CD4-positive, alpha-beta T cell treated with Interferon gamma for 1 hour (primary cell): ENCODE results near the gene NDUFB7.
"Not testable (repeated sequence)": the region's sequence is repeated elsewhere in the genome, so short reads cannot be mapped to it uniquely, and the experiment has no call there.

Source experiments
- DNase-seq: peaks from one replicate; pipeline ENCODE4 v3.0.0-alpha.2; 2020

NDUFB7 gene

DNA sequence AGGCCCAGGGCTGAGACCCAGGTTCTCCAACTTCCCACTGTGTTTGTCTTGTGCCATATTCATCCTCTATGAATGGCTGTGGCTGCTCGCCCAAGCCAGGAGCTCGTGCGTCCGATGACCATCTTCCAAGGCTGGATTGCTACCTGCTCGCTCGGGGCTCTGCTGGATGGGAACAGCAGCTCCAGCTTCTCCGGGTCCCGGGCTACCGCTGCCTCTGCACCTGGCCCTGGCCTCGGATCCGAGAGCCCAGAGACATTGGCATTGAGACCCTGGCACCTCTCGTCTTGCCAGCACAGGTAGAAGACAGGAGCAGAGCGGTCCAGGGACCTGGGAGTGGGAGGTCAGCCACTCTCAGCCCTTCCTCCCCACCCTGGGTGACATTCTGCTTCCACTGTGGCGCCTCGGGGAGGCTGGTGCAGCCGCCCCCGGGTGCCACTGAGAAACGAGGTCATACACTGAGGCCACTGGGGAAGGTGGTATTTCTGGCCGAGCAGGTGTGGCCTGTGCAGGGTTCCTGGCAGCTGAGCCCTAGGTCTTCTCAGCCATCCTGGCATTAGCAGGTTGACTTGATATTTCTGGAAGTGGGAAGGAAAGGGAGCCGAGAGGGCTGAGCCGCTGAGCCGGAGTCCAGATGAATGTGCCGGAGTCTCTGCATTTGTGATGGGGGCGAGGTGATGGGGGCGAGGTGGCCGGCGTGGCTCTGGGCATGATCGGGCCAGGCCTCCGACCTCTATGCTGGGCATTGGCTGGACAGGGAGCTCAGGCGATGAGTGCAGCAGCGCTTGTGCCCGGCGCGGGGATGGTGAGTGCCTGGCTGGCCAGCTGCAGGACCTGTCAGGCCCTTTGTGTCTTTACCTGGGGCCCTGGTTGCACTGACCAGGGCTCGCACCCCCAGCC, 18.6 kb downstream of the NDUFB7 start:
- DNase-seq, result no peak

DNA sequence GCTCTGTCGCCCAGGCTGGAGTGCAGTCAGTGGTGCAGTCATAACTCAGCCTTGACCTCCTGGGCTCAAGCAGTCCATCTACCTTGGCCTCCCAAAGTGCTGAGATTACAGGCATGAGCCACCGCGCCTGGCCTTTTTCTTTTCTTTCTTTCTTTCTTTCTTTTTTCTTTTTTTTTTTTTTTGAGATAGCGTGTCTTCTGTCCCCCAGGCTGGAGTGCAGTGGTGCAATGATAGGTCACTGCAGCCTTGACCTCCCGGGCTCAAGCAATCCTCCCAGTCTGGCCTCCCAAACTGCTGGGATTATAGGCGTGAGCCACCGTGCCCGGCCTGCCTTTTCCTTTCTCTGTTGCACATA, 19.9 kb downstream of the NDUFB7 start:
- not testable (repeated sequence) for DNase-seq

DNA sequence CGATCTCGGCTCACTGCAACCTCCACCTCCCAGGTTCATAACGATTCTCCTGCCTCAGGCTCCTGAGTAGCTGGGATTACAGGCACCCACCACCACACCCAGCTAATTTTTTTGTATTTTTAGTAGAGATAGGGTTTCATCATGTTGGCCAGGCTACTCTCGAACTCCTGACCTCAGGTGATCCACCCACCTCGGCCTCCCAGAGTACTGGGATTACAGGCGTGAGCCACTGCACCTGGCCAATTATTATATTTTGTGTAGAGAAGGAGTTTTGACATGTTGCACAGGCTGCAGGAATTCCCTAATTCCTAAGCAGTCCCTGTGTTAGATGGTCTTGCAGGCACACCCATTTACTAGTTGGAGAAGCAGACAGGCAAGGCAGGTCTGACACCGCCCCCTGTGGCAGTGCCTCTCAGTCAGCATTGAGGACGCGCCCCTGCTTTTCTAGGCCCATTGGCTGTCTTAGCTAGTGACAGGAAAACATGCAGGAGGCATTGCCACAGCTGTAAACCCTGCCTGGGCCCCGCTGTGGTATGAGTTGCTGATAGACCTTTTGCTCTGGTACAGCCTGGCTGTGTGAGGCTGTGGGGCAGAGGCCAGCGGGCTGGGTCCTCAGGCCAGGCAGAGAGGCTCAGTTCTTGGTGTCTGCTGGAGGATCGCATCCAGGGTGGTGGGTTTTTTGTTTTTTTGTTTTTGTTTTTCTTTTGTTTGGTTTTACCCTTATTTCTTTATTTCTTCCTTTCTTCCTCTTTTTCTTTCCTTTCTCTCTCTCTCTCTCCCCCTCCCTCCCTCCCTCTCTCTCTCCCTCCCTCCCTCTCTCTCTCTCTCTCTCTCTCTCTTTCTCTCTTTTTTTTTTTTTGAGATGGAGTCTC, 20.5 kb downstream of the NDUFB7 start:
- DNase-seq, result peak; percentile 82

DNA sequence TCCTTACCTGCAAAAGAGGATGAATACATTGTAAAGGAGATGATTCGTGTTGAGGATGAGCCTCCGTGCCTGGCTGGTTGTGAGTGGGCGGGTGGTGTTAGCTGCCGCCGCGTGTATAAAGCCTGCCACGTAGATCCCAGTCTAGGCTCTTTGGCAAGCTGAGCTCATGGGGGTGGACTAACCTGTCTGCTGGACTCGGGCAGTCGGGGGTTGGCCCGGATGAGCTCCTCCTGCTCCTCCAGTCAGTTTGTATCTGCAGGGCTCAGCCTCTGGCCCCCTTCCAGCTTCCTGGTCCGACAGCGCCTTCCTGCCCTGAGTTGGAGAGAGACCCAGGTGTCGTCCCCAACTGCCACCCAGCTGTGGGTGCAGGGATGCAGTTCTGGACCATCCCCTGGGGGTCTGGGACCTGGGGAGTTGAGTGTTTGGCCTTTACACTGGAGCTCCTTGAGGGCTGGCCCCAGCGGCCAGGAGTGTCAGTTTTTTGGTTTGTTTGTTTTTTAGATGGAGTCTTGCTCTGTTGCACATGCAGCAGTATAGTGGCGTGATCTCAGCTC, 21.6 kb downstream of the NDUFB7 start:
- no peak for DNase-seq

DNA sequence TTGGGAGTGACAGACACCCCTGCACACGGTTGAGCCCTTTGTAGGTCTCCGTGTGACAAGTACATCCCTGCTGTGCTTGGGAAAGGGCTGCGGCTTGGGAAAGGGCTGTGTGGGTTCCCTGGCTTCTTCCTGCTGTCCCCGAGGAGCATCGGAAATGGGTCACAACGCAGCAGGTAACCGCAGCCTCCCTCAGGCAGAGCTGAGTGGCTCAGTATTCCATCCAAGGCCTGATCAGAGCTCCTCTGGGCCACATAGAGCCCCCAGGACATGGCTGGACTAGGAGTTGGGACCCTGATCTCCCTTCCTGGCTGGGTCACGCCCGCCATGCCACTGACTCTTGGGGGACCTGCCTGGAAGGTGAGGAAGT, 26.2 kb downstream of the NDUFB7 start:
- DNase-seq, result no peak

DNA sequence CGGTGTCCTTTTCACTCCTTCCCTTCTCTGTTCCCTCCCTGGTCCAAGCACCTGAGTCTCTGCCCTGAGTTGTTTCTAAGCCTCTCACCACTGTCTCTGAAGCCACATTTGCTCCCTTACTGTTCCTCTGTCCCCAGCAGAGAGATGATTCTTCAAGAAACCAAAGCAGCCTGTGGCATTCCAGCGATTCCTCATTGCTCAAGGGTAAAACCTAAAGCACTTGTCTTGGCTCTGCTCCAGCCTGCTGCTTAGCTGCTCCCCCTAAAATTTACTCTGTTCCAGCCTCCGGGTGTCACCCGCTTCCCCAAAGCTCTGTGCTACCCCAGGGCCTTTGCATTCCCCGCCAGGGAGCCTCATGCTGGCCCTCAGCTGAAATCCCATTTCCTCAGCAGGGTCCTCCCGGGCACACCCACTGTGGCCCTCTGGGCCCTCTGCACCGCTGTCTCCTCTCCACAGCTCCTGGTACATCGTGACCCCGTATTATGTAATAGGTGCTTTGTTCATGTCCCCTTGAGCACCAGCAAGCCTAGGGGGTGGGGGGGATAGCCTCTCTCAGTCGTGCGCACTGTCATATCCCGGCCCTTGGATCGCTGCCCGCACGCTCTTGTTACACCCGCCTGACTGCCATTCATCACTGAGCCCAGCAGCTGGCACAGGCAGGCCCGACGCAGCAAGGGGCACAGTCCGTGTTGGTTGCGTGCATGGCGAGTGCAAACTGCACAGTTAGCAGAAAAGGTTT, 26.7 kb downstream of the NDUFB7 start:
- DNase-seq, result no peak

DNA sequence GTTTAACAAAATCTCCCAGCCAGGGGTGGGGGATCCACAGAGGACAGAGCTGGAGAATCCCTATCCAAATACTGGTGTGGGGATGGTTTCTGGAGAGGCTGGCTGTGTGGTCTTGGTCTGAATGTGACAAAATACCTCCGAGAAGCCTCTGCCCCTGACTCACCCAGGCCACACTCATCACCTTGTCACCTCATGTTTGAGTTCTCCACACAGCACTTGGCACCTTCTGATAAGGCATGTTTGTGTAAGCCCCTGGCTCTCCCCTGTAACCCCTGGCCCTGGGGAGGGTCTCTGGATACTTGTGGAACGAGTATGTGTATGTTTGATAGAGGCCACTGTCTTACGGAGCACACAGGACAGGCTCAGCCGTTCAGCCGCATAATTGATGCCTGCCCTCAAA, 27.8 kb downstream of the NDUFB7 start:
- DNase-seq, result no peak

DNA sequence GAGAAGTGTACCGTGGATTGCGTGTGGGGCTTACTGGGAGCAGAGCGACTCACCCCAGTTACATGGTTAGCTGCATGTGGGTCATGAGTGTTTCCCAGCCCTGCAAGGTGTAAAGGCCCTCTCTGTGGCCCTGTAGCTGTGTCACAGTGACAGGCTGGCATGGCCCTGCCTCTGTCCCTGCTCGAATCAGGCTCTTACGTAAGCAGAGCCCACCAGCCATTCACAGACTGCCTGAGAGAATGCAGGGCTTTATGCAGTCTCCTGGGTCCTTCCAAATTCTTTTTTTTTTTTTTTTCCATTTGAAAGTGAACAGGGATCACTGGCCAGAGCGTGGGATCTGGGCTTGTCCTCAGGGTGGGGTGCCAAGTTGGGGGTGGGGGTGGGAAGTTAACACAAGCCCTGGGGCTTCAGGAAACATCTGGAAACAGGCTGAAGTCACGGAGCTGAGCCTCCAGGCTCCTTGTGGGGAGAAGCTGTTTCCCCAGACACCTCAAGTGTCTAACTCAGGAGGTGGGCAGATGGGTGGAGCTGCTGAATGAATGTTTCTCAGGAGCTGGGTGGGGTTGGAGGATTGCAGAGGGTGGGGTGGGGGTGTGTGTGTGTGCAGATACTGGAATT, 29.0 kb downstream of the NDUFB7 start:
- DNase-seq, result no peak

DNA sequence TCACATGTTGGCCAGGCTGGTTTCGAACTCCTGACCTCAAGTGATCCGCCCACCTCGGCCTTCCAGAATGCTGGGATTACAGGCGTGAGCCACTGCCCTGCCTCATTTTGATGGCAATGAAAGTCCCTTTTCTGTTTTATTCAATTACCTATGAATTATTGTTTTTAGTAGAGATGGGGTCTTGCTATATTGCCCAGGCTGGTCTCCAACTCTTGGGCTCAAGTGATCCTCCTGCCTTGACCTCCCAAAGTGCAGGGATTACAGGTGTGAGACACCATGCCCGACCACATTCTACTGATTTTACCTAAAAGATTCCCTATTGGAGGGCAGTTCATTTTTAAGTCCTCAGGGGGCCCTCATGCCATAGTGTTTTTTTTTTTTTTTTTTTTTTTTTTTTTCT, 29.9 kb downstream of the NDUFB7 start:
- DNase-seq, result not testable (repeated sequence)

DNA sequence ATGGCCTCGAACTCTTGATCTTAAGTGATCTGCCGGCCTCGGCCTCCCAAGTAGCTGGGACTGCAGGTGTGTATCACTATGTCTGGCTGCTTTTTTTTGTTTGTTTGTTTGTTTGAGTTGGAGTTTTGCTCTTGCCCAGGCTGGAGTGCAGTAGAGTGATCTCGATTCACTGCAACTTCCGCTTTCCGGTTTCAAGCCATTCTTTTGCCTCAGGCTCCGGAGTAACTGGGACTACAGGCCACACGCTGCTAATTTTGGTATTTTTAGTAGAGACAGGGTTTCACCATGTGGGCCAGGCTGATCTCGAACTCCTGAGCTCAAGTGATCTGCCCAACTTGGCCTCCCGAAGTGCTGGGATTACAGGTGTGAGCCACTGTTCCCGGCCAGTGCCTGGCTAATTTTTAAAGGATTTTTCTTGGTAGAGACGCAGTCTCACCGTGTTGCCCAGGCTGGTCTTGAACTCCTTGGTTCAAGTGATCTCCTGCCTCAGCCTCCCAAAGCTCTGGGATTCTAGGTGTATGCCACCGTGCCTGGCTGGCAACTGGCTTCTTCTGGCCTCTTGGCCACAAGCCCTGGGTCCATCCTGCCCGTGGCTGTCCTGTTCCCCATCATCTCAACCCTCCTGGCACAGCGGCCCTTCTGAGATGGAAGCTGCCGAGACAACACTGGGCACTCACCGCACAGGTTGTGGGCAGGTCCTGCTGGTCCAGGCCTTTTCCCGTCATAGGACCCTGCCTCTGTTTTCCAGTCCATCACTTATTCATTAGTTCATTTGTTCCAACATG, 30.9 kb downstream of the NDUFB7 start:
- DNase-seq, result no peak

DNA sequence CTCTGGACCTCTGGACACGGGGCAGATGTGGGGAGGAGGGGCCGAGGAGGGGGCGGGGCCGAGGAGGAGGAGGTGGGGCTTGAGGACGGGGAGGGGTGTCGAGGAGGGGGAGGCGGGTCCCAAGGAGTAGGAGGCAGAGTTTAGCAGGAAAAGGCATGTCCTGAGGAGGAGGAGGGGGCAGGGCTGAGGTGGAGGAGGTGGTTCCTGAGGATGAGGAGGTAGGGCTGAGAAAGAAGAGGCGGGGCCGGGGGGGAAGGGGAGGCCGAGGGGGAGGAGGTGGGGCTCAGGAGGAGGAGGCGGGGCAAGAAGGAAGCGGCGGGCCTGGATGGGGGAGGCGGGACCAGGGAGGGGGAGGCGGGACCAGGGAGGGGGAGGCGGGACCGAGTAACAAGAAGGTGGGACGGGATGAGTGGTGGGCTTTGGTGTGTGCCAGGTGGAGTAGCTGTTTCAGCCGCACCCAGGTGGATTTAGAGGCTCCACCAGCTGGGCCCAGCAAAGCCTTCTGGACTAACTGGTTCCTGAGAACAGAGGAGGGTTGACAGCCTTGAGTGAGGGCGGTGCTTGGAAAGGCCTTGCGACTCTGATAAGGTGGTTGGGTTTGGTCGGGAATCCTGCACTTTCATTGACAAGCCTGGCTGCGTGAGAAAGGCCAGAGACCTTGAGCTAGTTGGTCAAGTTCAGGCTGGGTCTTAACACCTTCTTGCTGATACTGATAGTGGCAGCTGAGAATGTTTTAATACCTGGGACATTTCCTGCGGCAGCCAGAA, 34.8 kb downstream of the NDUFB7 start:
- DNase-seq, result peak; percentile 54

DNA sequence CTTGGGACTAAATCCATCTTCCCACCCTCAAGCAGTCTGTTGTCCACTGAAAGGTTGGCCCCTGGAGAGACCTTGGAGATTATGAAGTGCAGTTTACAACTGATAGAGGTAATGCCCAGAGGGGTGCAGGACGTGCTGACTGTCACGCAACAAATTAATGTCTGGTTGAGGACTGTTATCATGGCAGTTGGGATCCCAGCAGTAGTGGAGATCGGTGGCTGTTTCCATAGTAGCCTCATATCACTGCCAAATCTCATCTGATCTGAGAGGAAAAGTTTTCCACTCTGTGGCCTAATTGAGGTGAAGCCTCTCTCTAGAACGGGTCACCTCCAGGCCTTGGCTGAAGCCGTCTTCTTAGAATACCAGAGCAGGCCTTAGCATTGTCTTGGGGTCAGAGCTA, 38.4 kb downstream of the NDUFB7 start:
- DNase-seq, result no peak

DNA sequence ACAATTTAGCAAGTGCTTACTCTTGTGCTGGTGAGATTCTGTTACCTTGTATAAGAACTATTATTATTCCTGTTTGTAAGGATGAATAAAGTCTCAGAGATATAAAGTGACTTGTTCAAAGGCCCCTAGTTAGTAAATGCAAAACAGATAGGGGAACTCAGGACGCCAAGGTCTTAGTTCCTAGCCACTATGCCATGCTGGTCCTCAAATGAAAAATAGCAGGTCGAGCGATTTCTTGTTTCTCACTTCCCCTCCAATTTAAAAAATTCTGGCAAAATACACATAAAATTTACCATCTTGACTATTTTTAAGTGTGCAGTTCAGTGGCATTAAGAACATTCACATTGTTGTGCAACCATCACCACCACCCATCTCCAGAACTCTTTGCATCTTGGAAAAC, 41.4 kb downstream of the NDUFB7 start:
- DNase-seq, result no peak

DNA sequence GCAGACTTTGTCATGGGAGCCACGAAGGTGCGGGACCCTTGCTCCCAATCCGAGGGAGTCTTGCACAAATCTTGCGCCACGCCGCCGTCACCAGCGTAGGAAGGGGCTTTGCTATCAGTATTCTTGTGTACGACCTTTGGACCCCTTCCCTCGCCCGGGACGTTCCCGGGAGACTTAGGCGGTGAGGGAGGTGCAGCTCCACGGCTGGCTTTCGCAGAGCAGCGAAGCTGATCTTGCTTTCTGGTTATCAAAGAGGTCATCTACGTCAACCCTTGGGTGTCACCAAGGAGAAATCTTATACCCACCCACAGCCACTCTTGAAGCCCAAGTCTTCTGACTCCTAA, 41.9 kb downstream of the NDUFB7 start:
- DNase-seq, result no peak

DNA sequence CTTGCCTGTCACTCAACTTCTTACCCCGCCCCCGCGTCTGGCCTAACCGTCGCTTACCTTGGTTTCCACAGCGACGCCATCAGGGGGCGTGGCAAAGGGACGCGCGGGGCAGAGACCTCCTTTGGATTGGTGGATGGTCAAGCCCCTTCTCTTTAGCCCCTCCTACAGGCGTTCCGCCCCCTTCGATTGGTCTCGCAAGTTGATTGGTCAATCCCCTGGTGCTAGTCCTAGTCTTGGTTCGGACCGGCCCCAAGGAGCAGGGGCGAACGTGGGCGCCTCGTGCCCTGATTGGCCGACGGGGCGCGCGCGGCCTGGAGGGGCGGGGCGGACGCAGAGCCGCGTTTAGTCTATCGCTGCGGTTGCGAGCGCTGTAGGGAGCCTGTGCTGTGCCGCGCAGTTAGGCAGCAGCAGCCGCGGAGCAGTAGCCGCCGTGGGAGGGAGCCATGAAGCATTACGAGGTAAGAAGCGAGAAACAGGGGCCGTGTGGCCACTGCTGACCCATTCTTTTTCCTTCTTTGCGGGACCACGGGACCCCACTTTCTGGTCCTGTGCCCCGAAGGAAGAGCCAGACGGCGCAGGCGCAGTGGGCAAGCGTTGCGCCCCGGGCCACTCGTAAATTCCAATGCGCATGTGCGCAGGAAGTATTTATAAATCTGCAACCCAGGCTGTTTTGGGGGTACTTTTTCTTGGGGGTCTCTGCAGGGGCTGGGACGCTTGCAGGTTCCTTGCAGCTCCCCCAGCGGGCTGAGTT, 42.4 kb downstream of the NDUFB7 start, which contains the start of gene TECR:
TECR (plus strand) TSS at position 341 of the 751 bp plus-strand sequence; CDS start at position 444, 103 bp downstream.
- DNase-seq, result peak; percentile 100

DNA sequence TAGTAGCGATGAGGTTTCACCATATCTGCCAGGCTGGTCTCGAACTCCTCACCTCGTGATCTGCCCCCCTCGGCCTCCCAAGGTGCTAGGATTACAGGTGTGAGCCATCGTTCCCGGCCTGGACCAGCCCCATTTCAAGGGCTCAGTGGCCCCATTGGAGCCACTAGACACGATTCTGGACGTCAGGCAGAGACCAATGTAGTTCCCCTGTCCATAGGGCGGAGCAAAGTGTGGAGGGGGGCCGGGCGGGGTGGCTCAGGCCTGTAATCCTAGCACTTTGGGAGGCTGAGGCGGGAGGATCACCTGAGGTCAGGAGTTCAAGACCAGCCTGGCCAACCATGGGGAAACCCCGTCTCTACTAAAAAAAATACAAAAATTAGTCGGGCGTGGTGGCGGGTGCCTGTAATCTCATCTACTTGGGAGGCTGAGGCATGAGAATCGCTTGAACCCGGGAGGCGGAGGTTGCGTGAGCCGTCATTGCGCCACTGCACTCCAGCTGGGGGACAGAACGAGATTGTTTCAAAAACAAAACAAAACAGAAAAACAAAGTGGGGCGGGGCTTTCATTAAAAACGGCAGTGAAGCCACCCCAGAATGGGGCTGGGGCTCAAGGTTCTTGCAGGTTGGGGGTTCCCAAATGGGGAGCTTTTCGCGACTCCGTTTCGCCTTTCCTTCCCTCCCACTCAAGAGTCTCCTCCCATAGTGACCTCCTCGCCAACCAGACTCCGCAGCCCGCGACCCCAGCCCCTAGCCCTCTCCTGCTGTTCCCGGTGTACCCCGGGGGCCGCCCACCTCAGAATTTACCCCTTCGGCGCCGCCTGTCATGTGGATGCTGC, 43.2 kb downstream of the NDUFB7 start:
- no peak for DNase-seq

DNA sequence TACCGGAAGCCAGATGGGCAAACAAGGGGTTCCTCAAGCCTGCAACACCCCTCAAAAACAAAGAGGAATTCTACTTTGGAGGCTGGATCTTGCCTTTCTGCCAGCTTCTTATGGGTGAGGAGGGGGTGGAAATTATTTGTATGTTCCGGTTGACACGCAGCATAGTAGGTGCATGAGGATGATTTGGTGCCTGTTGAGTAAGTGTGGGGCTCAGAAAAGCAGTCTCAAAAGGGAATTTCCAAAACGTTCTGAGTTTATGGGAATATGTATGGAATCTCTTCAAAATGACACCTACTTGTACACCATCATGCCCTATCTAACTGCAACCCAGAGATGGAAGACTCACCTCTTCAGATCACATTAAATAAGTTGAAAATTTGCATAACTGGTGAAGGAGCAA, 45.4 kb downstream of the NDUFB7 start:
- no peak for DNase-seq

DNA sequence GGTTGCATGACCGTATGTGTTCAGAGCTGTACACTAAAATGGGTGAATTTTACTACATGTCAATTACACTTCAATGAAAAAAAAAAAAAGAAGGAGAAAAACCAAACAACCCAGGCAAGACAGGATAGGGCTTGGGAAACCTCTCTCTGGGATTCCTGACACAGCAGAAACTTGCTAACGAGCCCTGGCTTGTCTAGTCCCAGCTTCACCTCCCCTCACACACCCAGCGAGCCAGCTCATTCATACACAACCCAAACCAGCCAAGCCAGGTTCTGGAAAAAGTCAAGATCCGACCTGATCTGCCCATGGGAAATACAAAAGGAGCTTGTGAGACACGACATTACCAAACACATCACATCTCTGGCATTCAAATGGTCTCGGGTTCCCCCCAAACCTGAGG, 46.1 kb downstream of the NDUFB7 start:
- no peak for DNase-seq

DNA sequence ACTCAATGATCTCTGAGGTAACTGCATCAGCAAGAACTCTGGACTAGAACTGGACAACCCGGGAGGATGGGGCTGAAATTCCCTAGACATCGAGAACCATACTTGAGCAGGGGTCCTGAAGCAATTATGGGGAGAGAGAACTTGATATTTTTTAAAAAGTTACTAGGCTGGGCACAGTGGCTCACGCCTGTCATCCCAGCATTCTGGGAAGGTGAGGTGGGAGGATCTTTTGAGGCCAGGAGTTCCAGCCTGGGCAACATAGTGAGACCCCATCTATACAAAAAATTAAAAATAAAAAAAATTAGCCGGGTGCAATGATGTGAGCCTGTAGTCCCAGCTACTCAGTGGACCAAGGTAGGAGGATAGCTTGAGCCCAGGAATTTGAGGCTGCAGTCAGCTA, 51.3 kb downstream of the NDUFB7 start:
- DNase-seq, result no peak
